Neural progenitor cell (in vitro differentiated cells): ENCODE data around the gene RAB37.

Source experiments
- EZH2 ChIP-seq: fragments of 200-600 bp; sonication (generic); IDR thresholded peaks from 2 replicates; pipeline ENCODE4 v1.6.1; 2017; ENCODE audit warnings: antibody characterized with exemption, mild to moderate bottlenecking, moderate library complexity
- TF ChIP-seq, protein P1 (sequence below): fragments of 200-600 bp; sonication (generic); IDR thresholded peaks from 2 replicates; pipeline ENCODE4 v1.5.1; 2017; ENCODE audit warnings: antibody characterized with exemption, mild to moderate bottlenecking

DNA sequence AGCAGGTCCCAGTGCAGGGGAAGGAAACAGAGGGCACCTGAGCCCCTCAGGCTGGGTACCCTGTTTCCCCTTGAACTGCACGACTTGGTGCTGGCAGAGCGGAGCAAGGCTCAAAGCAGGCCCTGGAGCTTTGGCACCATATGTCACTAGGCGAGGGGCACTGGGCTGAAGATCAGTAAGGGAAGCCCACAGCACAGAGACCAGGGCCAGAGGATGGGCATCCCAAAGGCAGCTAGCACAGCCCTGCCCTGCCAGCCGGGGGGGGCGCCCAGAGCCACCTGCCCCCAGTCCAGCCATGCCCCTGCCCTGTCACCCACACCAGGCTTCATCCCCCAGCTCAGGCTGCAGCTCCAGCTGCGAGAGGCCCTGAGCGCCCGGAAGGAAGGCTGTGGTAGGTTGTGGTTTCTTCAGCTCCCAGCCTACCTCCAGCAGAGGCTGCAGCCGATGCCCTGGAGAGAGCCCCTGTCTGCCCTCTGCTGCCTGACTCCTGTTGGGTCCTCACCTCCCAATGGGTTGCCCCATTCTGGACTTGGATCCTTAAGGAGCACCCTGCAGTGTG, 22.3 kb downstream of the RAB37 start:
- TF ChIP-seq, protein P1, sequence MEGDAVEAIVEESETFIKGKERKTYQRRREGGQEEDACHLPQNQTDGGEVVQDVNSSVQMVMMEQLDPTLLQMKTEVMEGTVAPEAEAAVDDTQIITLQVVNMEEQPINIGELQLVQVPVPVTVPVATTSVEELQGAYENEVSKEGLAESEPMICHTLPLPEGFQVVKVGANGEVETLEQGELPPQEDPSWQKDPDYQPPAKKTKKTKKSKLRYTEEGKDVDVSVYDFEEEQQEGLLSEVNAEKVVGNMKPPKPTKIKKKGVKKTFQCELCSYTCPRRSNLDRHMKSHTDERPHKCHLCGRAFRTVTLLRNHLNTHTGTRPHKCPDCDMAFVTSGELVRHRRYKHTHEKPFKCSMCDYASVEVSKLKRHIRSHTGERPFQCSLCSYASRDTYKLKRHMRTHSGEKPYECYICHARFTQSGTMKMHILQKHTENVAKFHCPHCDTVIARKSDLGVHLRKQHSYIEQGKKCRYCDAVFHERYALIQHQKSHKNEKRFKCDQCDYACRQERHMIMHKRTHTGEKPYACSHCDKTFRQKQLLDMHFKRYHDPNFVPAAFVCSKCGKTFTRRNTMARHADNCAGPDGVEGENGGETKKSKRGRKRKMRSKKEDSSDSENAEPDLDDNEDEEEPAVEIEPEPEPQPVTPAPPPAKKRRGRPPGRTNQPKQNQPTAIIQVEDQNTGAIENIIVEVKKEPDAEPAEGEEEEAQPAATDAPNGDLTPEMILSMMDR = no peak
- TF ChIP-seq EZH2 = no peak
